ENCODE results near the gene LDHA. TPM values are rescaled to one million over a fixed set of nuclear protein-coding genes. Genes with fewer than 3 reads are reported as not detected.

Gene LDHA
- total and polyA plus RNA-seq, 5 donors from 2014 or later: 234 to 569 (median 388) TPM

GRCh38 chr11:18455686-18456372 lies 61.5 kb downstream of the LDHA start, which contains the start of gene LDHAL6A:
Gene LDHAL6A (plus strand): TSS chr11:18455856. CDS start chr11:18456681, 825 bp downstream.
- Histone ChIP-seq H3K36me3 (ENCODE audit: control insufficient read depth, insufficient read depth, low read length) (no peaks in the 10 kb centered on the region), H3K4me1 (ENCODE audit: control insufficient read depth, insufficient read depth, low read length, poor library complexity, severe bottlenecking) (no peaks in the 10 kb centered on the region), H3K9me3 (ENCODE audit: control insufficient read depth in 2 of 2, low read length in 2 of 2) (no peaks in the 10 kb centered on the region), H3K27me3 (ENCODE audit: control insufficient read depth, insufficient read depth, low read length) (no peaks in the 10 kb centered on the region), H3K27ac (ENCODE audit: insufficient read depth, low read length, poor library complexity, severe bottlenecking) (no peak within 1 kb of the TSS), H3K4me3 (ENCODE audit: low read depth, low read length) (no peak within 1 kb of the TSS)
- H3K27ac Mint-ChIP-seq: no peak within 1 kb of the TSS
- peaks cover 14% of the 10 kb centered on the region for H3K27me3 Mint-ChIP-seq
- peaks cover 0 to 5% (median 0%) of the 10 kb centered on the region in 7 donors for H3K9me3 Mint-ChIP-seq
- no peaks in the 10 kb centered on the region for H3K36me3 Mint-ChIP-seq
- ATAC-seq (ENCODE audit: low read depth in 2 of 2): no peak
- no peak for DNase-seq
- peaks cover 0 to 2% (median 0%) of the 10 kb centered on the region in 4 donors for H3K4me1 Mint-ChIP-seq
- H3K4me3 Mint-ChIP-seq: no peak within 1 kb of the TSS

DNA sequence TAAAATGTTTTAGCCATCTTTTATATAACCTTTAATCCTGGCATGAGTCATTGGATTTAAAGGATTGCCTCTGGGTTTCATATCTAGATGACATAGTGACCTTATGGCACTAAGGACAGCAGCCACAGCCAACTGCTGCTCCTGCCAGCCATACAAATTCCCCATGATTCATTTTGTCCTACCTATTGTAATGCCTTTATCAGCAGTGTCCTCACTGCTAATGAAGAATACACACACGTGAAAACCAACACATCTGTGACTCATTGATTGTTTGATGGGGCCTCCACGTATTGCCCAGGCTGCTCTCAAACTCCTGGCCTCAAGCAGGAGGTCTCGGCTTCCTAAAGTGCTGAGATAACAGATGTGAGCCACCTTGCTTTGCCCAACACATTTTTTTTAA lies 63.1 kb downstream of the LDHA start:
- no peaks in the 10 kb centered on the region for H3K36me3 ChIP-seq (ENCODE audit: control insufficient read depth, insufficient read depth, low read length)
- peaks cover 0 to 5% (median 0%) of the 10 kb centered on the region in 7 donors for H3K9me3 Mint-ChIP-seq

More for the DNA sequence above, 63.1 kb downstream of the LDHA start:
- H3K9me3 ChIP-seq (ENCODE audit: control insufficient read depth in 2 of 2, low read length in 2 of 2): no peaks in the 10 kb centered on the region
- H3K36me3 Mint-ChIP-seq: no peaks in the 10 kb centered on the region
- ATAC-seq (ENCODE audit: low read depth in 2 of 2) (no peak), DNase-seq (no peak)
- H3K27me3 ChIP-seq (ENCODE audit: control insufficient read depth, insufficient read depth, low read length): no peaks in the 10 kb centered on the region
- peak overlapping the region in 1 of 3 donors; percentile 36 for H3K27ac Mint-ChIP-seq
- no peak overlapping the region for H3K4me3 ChIP-seq (ENCODE audit: low read depth, low read length)
- H3K4me1 ChIP-seq (ENCODE audit: control insufficient read depth, insufficient read depth, low read length, poor library complexity, severe bottlenecking): no peaks in the 10 kb centered on the region
- H3K4me3 Mint-ChIP-seq: no peak overlapping the region
- H3K4me1 Mint-ChIP-seq: peaks cover 0 to 2% (median 0%) of the 10 kb centered on the region in 4 donors
- peaks cover 14% of the 10 kb centered on the region for H3K27me3 Mint-ChIP-seq
- no peak overlapping the region for H3K27ac ChIP-seq (ENCODE audit: insufficient read depth, low read length, poor library complexity, severe bottlenecking)

Other genes with a start within 250 kb of the LDHA start
- gene MRGPRX4, start 221.7 kb upstream of the LDHA start, total RNA-seq: not detected
- gene MRGPRX4, start 221.7 kb upstream of the LDHA start, polyA plus RNA-seq: not detected
- gene SAA4, start 157.8 kb upstream of the LDHA start, total RNA-seq: not detected
- gene SAA4, start 157.8 kb upstream of the LDHA start, polyA plus RNA-seq: not detected
- gene SAA2, start 145.9 kb upstream of the LDHA start, total RNA-seq: 0.62 TPM
- under 1 TPM in 1 of 4 donors, not detected in 3; 0.20 TPM for gene SAA2, start 145.9 kb upstream of the LDHA start, polyA plus RNA-seq
- not detected for gene SAA1, start 128.3 kb upstream of the LDHA start, total RNA-seq
- gene SAA1, start 128.3 kb upstream of the LDHA start, polyA plus RNA-seq: not detected
- gene HPS5, start 72.4 kb upstream of the LDHA start, total RNA-seq: 13.0 TPM
- 10 to 100 TPM; 14.3 to 18.6 (median 15.4) TPM for gene HPS5, start 72.4 kb upstream of the LDHA start, polyA plus RNA-seq
- gene GTF2H1, start 72.0 kb upstream of the LDHA start, total RNA-seq: 25.8 TPM
- 10 to 100 TPM; 29.2 to 32.0 (median 30.3) TPM for gene GTF2H1, start 72.0 kb upstream of the LDHA start, polyA plus RNA-seq
- not detected for gene LDHC, start 17.8 kb downstream of the LDHA start, total RNA-seq
- gene LDHC, start 17.8 kb downstream of the LDHA start, polyA plus RNA-seq: 1 to 10 TPM in 1 of 4 donors, not detected in 3; 3.1 TPM
- not detected for gene LDHAL6A, start 61.3 kb downstream of the LDHA start, total RNA-seq
- gene LDHAL6A, start 61.3 kb downstream of the LDHA start, polyA plus RNA-seq: under 1 TPM in 1 of 4 donors, not detected in 3; 0.08 TPM
- gene TSG101, start 132.4 kb downstream of the LDHA start, total RNA-seq: 18.8 TPM
- 10 to 100 TPM; 62.8 to 87.2 (median 79.2) TPM for gene TSG101, start 132.4 kb downstream of the LDHA start, polyA plus RNA-seq
- 5.9 TPM for gene UEVLD, start 194.2 kb downstream of the LDHA start, total RNA-seq
- gene UEVLD, start 194.2 kb downstream of the LDHA start, polyA plus RNA-seq: 10 to 100 TPM in 1 of 4 donors, 1 to 10 TPM in 3; 5.6 to 11.6 (median 8.1) TPM
- 1.1 TPM for gene MISFA, start 205.2 kb downstream of the LDHA start, total RNA-seq
- gene MISFA, start 205.2 kb downstream of the LDHA start, polyA plus RNA-seq: under 1 TPM in 2 of 4 donors, not detected in 2; 0.49 to 0.75 TPM
- gene SPTY2D1, start 239.8 kb downstream of the LDHA start, total RNA-seq: 62.0 TPM
- 10 to 100 TPM; 11.2 to 13.5 (median 12.6) TPM for gene SPTY2D1, start 239.8 kb downstream of the LDHA start, polyA plus RNA-seq

All from CD4-positive, CD25-positive, alpha-beta regulatory T cell (primary cell).